ENCODE results near the gene QPRT.
"Not testable (repeated sequence)": the region's sequence is repeated elsewhere in the genome, so short reads cannot be mapped to it uniquely, and the experiment has no call there.

QPRT gene

GRCh38 chr16:29662729-29663015 is 16.3 kb upstream of the QPRT start:
- DNase-seq (ENCODE audit: low read depth in 2 of 2) = peak in 1 of 2 donors; percentile 35

DNA sequence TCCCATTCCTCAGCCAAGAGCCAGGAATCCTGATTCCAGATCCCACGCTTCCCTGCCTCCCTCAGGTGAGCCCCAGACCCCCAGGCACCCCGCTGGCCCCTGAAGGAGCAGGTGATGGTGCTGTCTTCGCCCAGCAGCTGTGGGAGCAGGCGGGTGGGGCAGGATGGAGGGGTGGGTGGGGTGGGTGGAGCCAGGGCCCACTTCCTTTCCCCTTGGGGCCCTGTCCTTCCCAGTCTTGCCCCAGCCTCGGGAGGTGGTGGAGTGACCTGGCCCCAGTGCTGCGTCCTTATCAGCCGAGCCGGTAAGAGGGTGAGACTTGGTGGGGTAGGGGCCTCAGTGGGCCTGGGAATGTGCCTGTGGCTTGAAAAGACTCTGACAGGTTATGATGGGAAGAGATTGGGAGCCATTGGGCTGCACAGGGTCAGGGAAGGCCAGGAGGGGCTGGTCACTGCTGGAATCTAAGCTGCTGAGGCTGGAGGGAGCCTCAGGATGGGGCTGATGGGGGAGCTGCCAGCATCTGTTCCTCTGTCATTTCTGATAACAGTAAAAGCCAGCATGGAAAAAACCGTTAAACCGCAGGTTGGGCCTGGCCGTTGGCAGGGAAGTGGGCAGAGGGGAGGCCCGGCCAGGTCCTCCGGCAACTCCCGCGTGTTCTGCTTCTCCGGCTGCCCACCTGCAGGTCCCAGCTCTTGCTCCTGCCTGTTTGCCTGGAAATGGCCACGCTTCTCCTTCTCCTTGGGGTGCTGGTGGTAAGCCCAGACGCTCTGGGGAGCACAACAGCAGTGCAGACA is 15.8 kb upstream of the QPRT start, which contains the start of gene SPN:
Gene SPN, plus strand, starts transcription at position 232 of the 791 bp plus-strand sequence. Its CDS starts 482 bp downstream, at position 714.
- DNase-seq (ENCODE audit: low read depth in 2 of 2) = peak in 1 of 2 donors; percentile 17

DNA sequence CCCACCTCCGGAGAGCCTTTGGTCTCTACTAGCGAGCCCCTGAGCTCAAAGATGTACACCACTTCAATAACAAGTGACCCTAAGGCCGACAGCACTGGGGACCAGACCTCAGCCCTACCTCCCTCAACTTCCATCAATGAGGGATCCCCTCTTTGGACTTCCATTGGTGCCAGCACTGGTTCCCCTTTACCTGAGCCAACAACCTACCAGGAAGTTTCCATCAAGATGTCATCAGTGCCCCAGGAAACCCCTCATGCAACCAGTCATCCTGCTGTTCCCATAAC is 15.2 kb upstream of the QPRT start:
- no peak for DNase-seq (ENCODE audit: low read depth in 2 of 2)

DNA sequence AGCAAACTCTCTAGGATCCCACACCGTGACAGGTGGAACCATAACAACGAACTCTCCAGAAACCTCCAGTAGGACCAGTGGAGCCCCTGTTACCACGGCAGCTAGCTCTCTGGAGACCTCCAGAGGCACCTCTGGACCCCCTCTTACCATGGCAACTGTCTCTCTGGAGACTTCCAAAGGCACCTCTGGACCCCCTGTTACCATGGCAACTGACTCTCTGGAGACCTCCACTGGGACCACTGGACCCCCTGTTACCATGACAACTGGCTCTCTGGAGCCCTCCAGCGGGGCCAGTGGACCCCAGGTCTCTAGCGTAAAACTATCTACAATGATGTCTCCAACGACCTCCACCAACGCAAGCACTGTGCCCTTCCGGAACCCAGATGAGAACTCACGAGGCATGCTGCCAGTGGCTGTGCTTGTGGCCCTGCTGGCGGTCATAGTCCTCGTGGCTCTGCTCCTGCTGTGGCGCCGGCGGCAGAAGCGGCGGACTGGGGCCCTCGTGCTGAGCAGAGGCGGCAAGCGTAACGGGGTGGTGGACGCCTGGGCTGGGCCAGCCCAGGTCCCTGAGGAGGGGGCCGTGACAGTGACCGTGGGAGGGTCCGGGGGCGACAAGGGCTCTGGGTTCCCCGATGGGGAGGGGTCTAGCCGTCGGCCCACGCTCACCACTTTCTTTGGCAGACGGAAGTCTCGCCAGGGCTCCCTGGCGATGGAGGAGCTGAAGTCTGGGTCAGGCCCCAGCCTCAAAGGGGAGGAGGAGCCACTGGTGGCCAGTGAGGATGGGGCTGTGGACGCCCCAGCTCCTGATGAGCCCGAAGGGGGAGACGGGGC is 14.7 kb upstream of the QPRT start:
- peak in 1 of 2 donors; percentile 26 for DNase-seq (ENCODE audit: low read depth in 2 of 2)

- DNase-seq (ENCODE audit: low read depth in 2 of 2) = peak in 1 of 2 donors; percentile 17
Observed at GRCh38 chr16:29665294-29666077, 13.5 kb upstream of the QPRT start.

- not testable (repeated sequence) for DNase-seq (ENCODE audit: low read depth in 2 of 2)
Observed at GRCh38 chr16:29667322-29667610, 11.7 kb upstream of the QPRT start.

DNA sequence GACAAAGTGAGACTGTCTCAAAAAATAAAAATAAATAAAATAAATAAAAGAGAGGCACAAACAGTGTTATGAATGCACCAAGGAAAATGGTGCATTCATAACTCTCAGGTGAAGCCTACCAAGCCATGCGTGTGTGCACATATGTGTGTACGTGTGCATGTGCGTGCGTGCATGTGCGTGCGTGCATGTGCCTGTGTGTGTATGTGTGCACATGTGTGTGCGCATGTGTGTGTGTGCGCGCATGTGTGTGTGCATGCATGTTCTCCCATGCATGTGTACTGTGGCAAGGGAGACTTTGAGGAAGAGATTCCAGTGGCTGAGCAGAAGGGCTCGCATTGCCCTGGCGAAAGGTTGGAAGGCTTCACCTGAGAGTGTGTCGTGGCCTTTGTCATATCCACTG is 11.2 kb upstream of the QPRT start:
- DNase-seq (ENCODE audit: low read depth in 2 of 2) = no peak

GRCh38 chr16:29668267-29668666 is 10.7 kb upstream of the QPRT start:
- DNase-seq (ENCODE audit: low read depth in 2 of 2) = no peak

DNA sequence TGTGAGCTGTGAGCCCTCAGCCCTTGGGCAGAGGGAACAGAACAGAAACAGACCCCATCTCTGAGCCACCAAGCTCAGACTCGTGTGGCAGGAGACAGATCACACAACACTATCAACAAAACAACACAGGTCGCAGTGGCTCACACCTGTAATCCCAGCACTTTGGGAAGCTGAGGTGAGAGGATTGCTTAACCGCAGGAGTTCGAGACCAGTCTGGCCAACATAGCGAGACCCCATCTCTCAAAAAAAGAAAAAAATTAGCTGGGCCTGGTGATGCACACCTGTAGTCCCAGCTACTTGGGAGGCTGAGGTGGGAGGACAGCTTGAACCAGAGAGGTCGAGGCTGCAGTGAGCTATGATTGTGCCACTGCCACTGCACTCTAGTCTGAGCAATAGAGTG is 5.5 kb upstream of the QPRT start:
- DNase-seq (ENCODE audit: low read depth in 2 of 2) = no peak

DNA sequence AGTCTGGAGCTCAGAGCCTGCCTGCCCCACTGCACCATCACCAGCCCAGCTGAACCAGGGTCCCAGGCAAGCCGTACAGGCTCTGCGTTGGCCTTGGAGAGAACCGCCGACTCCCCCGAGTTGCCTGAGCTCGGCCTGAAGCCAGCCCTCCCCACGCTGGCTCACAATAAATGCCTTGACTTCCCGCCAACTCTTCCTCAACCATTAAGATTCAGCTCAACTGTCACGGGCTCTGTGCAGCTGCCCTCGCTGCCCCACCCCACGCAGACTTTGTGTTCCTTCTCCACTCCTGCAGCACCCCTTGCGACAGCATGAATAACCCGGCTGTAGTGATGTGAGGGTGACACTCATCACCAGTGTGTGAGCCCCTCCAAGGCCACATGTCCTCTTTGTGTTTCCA is 4.8 kb upstream of the QPRT start:
- no peak for DNase-seq (ENCODE audit: low read depth in 2 of 2)

DNA sequence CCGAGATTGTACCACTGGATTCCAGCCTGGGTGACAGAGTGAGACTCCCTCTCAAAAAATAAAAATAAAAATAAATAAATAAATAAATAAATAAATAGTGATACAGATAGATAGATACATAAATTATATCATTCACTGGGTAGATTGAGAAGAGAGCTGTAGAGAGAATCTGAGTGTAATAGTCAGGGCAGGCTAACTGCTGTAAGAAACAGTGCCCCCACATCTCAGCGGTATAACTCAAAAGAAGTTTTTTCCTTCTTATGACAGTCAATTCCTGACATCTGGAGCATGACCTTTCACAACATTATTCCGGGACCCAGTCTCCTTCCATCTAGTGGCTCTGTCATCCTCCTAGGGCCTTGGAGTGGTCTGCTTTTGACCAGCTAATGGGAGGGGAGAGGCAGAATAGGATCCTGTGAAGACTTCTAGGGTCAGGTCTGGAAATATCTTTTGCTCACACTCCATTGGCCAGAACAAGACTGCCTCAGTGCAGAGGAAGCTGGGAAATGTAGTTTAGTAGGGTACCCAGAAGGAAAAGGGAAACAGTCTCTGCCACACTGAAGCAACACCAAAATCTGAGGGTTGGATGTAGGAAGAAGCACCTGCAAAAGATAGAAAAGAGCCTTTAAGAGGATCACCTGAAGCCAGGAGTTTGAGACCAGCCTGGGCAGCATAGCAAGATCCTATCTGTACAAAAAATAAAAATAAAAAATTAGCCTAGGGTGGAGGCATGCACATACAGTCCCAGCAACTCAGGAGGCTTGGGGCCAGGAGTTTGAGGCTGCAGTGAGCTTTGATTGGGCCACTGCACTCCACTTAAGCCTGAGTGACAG is 3.0 kb upstream of the QPRT start:
- no peak for DNase-seq (ENCODE audit: low read depth in 2 of 2)

GRCh38 chr16:29676989-29677785 is 1.8 kb upstream of the QPRT start:
- DNase-seq (ENCODE audit: low read depth in 2 of 2) = no peak

DNA sequence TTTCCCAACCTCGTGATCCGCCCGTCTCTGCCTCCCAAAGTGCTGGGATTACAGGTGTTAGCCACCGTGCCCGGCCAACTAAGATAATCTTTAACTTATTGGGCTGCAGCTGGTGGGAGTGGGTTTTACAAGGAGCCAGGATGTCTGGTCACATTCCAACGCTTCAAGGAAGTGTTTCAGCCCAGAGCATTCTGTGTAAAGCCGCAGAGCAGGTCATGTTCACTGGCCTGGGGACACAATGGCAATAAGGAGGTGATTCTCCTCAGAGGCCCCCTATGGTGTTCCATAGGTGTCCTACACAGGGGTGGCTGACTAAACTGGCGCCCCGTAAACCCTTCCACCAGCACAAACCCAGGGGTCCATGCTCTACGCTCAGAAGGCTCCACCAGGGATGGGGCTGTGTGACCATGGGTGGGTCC is 1.2 kb downstream of the QPRT start:
- DNase-seq (ENCODE audit: low read depth in 2 of 2) = no peak

DNA sequence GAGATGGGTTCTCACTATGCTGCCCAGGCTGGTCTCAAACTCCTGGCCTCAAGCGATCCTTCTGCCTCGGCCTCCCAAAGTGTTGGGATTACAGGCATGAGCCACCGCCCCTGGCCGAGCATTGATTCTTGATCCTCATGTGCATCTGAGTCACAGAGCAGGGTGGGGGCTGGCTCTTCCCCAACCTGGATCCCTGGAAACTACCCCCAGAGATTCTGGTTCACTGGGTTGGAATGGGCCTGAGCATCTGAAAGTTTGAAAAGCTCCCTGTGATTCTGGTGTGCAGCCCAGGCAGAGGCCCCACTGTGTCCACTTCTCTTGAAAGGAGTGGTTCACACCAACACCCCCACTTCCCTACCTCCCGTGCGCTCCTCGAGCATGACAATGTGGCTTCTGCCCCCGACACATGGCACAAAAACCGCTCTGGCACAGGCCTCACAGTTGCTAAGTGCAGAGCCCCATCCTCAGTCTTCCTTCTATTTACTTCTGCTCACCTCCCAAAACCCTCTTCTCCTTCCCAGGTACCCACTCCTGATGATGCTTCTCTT is 4.6 kb downstream of the QPRT start:
- no peak for DNase-seq (ENCODE audit: low read depth in 2 of 2)

DNA sequence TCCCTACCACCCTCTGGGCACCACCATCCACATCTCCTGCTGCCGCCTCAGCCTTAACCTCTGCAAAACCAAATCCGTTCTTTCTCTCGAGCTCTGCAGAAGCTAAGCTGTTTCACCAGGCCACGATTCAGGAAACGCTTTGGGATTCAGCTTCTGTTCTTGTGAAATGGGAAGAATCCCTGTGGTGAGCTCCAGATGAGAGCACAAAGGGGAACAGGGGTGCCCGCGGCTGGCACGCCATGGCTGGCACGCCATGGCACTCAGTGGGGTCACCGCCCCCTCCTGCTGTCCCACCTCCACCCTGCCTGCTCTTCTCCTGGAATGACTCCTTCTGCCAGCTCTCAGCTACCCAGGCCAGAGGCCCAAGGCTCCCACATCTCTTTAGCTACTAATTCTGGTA is 5.7 kb downstream of the QPRT start:
- no peak for DNase-seq (ENCODE audit: low read depth in 2 of 2)

DNA sequence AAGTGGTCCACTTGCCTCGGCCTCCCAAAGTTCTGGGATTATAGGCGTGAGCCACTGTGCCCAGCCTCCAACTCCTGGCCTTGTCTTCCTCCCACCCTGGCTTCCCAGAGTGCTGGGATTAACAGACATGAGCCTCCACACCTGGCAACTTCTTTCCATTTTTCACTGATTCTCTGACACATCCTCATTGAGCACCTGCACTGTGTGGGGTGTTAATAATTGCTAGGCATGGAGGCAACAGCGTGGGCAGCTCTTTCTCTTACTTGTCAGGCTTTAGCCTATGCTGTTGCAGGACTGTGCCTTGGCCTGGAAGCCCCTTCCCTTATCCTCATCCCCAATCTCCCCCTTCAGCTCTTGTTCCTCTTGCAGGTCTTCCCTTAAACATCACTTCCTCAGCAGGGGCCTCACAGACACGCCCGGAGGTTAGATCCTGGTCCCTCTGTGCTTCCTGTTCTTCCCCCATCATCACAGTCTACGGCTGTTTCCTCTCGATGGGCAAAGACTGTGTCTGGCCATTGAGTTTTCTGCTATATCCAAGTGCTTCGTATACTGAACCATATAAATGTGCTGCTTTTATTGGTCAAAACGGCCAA is 7.9 kb downstream of the QPRT start:
- DNase-seq (ENCODE audit: low read depth in 2 of 2) = no peak

GRCh38 chr16:29687755-29688154 is 8.8 kb downstream of the QPRT start:
- no peak for DNase-seq (ENCODE audit: low read depth in 2 of 2)

DNA sequence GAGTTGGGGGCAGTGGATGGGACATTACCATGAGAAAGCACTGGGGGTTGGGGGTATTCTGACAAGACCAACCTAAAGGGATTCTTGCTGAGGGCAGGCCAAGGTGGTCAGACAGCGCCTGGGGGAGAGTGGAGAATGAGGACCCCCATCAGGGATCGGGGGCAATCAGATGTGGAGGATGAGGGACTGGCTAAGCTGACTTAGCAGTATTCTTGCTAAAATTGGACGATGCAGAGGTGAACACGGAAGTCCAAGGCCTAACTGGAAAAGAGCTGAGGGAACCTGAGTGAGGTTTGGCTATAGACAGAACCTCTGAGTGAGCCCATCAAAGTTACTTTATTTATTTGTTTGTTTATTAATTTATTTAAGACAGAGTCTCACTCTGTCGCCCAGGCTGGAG is 9.2 kb downstream of the QPRT start:
- no peak for DNase-seq (ENCODE audit: low read depth in 2 of 2)

GRCh38 chr16:29689490-29690351 is 10.7 kb downstream of the QPRT start:
- not testable (repeated sequence) for DNase-seq (ENCODE audit: low read depth in 2 of 2)
